GM23338 (cell line): ENCODE data around the gene SLC30A3. TPM values are rescaled to one million over a fixed set of nuclear protein-coding genes. Genes with fewer than 3 reads are reported as not detected.

Experiments
- ATAC-seq: fragments of 200-7000 bp; cut with Tn5 transposase; 3 replicates; pipeline ENCODE4 v1.9.1; 2020
- DNase-seq: peaks from one replicate; pipeline ENCODE4 v3.0.0-alpha.2; 2015; ENCODE audit warnings: low spot score
- H2AFZ ChIP-seq: fragments of 200-600 bp; sonication (generic); 2 replicates; pipeline ENCODE4 v1.8.0; 2016; ENCODE audit warnings: antibody characterized with exemption, mild to moderate bottlenecking, moderate library complexity
- H3F3A ChIP-seq: fragments of 200-600 bp; sonication (generic); replicated peaks from 2 replicates; pipeline ENCODE4 v1.8.0; 2017; ENCODE audit warnings: antibody characterized with exemption, mixed run types, low read depth
- H3K27ac ChIP-seq: fragments of 200-600 bp; sonication (generic); 2 replicates; pipeline ENCODE4 v1.6.1; 2016; ENCODE audit warnings: low read depth
- H3K27me3 ChIP-seq: fragments of 200-600 bp; sonication (generic); 2 replicates; pipeline ENCODE4 v1.8.0; 2016; ENCODE audit warnings: mild to moderate bottlenecking, mixed run types, moderate library complexity; ENCODE audit not compliant: insufficient read depth
- H3K36me3 ChIP-seq: fragments of 200-600 bp; sonication (generic); 2 replicates; pipeline ENCODE4 v1.8.0; 2016; ENCODE audit warnings: mild to moderate bottlenecking; ENCODE audit not compliant: insufficient read depth
- H3K4me1 ChIP-seq: fragments of 200-600 bp; sonication (generic); 2 replicates; pipeline ENCODE4 v1.8.0; 2016; ENCODE audit warnings: mild to moderate bottlenecking, moderate library complexity; ENCODE audit not compliant: insufficient read depth
- H3K4me2 ChIP-seq: fragments of 200-600 bp; sonication (generic); 2 replicates; pipeline ENCODE4 v1.7.1; 2017; ENCODE audit warnings: mixed run types
- H3K4me3 ChIP-seq: fragments of 200-600 bp; sonication (generic); 2 replicates; pipeline ENCODE4 v1.6.1; 2016; ENCODE audit warnings: mixed run types
- H3K79me2 ChIP-seq: fragments of 200-600 bp; sonication (generic); replicated peaks from 2 replicates; pipeline ENCODE4 v1.8.0; 2017; ENCODE audit warnings: mild to moderate bottlenecking; ENCODE audit not compliant: insufficient read depth
- H3K9me2 ChIP-seq: fragments of 200-600 bp; sonication (generic); 2 replicates; pipeline ENCODE4 v1.8.0; 2017; ENCODE audit not compliant: insufficient read depth
- H4K20me1 ChIP-seq: fragments of 200-600 bp; sonication (generic); replicated peaks from 2 replicates; pipeline ENCODE4 v1.8.0; 2017; ENCODE audit warnings: mild to moderate bottlenecking; ENCODE audit not compliant: insufficient read depth
- H3K27ac Mint-ChIP-seq: 2 replicates; pipeline ENCODE4 v1.8.0; 2020; ENCODE audit warnings: inconsistent platforms, mild to moderate bottlenecking, moderate library complexity, mixed read lengths
- H3K27me3 Mint-ChIP-seq: 3 replicates; pipeline ENCODE4 v1.8.0; 2022; ENCODE audit warnings: low read depth, mild to moderate bottlenecking, moderate library complexity, mixed read lengths, inconsistent platforms; ENCODE audit not compliant: insufficient read depth, poor library complexity
- H3K36me3 Mint-ChIP-seq: 3 replicates; pipeline ENCODE4 v1.8.0; 2021; ENCODE audit warnings: low read depth, mild to moderate bottlenecking, inconsistent platforms, moderate library complexity, mixed read lengths
- H3K4me1 Mint-ChIP-seq: 3 replicates; pipeline ENCODE4 v1.8.0; 2020; ENCODE audit warnings: mild to moderate bottlenecking, inconsistent platforms, mixed read lengths
- H3K4me3 Mint-ChIP-seq: 3 replicates; pipeline ENCODE4 v1.8.0; 2021; ENCODE audit warnings: moderate library complexity, mild to moderate bottlenecking, inconsistent platforms, mixed read lengths
- H3K9me3 Mint-ChIP-seq: 3 replicates; pipeline ENCODE4 v1.8.0; 2020; ENCODE audit warnings: moderate library complexity, mild to moderate bottlenecking, inconsistent platforms, mixed read lengths
- CREB1 ChIP-seq: fragments of 250-450 bp; sonication (Bioruptor Pico); IDR thresholded peaks from 2 replicates; pipeline ENCODE4 v1.5.0; 2020; ENCODE audit warnings: low read depth, mild to moderate bottlenecking, moderate library complexity
- CTCF ChIP-seq, 2 experiments: fragments of 200-600 bp in 1 of 2; sonication (generic) in 1 of 2; conservative IDR thresholded peaks; 2 replicates each; pipeline versions ENCODE4 v1.5.1 to v1.6.1; 2016 to 2017; ENCODE audit warnings: antibody characterized with exemption in 2 of 2, low read depth in 2 of 2, mild to moderate bottlenecking in 2 of 2, moderate library complexity in 1 of 2
- ETS1 ChIP-seq: IDR thresholded peaks from 2 replicates; pipeline ENCODE4 v1.6.1; 2016; ENCODE audit warnings: antibody characterized with exemption
- EZH2 ChIP-seq: fragments of 200-600 bp; sonication (generic); IDR thresholded peaks from one replicate; pipeline ENCODE4 v1.8.0; 2017; ENCODE audit warnings: antibody characterized with exemption, mild to moderate bottlenecking, low read depth; ENCODE audit not compliant: unreplicated experiment
- EZH2phosphoT487 ChIP-seq: fragments of 200-600 bp; sonication (generic); IDR thresholded peaks from one replicate; pipeline ENCODE4 v1.8.1; 2018; ENCODE audit warnings: antibody characterized with exemption; ENCODE audit not compliant: unreplicated experiment
- JUNB ChIP-seq: IDR thresholded peaks from one replicate; pipeline ENCODE4 v1.6.1; 2016; ENCODE audit warnings: antibody characterized with exemption; ENCODE audit not compliant: unreplicated experiment
- NANOG ChIP-seq: IDR thresholded peaks from 2 replicates; pipeline ENCODE4 v1.6.1; 2016; ENCODE audit warnings: antibody characterized with exemption, borderline replicate concordance
- POLR2AphosphoS5 ChIP-seq: IDR thresholded peaks from 2 replicates; pipeline ENCODE4 v1.6.1; 2016; ENCODE audit warnings: antibody characterized with exemption, low read depth
- REST ChIP-seq: IDR thresholded peaks from one replicate; pipeline ENCODE4 v1.6.1; 2018; ENCODE audit warnings: antibody characterized with exemption; ENCODE audit not compliant: unreplicated experiment
- STAT1 ChIP-seq: IDR thresholded peaks from one replicate; pipeline ENCODE4 v1.6.1; 2016; ENCODE audit warnings: antibody characterized with exemption; ENCODE audit not compliant: unreplicated experiment
- ZNF331 ChIP-seq: fragments of 250-450 bp; sonication (Bioruptor Pico); IDR thresholded peaks from 2 replicates; pipeline ENCODE4 v1.5.0; 2020; ENCODE audit warnings: low read depth, mild to moderate bottlenecking, moderate library complexity
- ZNF462 ChIP-seq: fragments of 250-450 bp; sonication (Bioruptor Pico); IDR thresholded peaks from 2 replicates; pipeline ENCODE4 v1.5.0; 2020; ENCODE audit warnings: mild to moderate bottlenecking, moderate library complexity
- polyA plus RNA-seq: library from polyadenylated mRNA; unstranded; fragments of >200 nt; fragmentation: Nextera tagmentation; extraction: Ambion mirVana; gene quantifications from 2 replicates; pipeline ENCODE4 v1.2.1, GENCODE V29; 2016
- total RNA-seq: library from RNA; depleted of rRNA; stranded (reverse); fragments of >200 nt; shearing (Covaris generic); gene quantifications from 2 replicates; pipeline ENCODE4 v1.2.3, GENCODE V29; 2014

SLC30A3 gene
- total and polyA plus RNA-seq, 2 experiments from 2014 or later: 4.1 to 8.3 TPM

GRCh38 chr2:27263287-27264252 is 723 bp upstream of the SLC30A3 start:
- Histone ChIP-seq H2AFZ (peak overlapping the region; percentile 99), H3K27me3 (peaks cover 82% of the 10 kb centered on the region)

More at GRCh38 chr2:27263287-27264252, 723 bp upstream of the SLC30A3 start:
- H3K27me3 Mint-ChIP-seq: peaks cover 47% of the 10 kb centered on the region
- ATAC-seq: peak; percentile 3
- no peak overlapping the region for H3K27ac Mint-ChIP-seq
- H3K4me3 Mint-ChIP-seq: peak overlapping the region; percentile 79
- H3K27ac ChIP-seq: no peak overlapping the region
- H3K4me1 ChIP-seq: peaks cover 17% of the 10 kb centered on the region
- peak overlapping the region; percentile 82 for H3K4me3 ChIP-seq
- peak overlapping the region; percentile 98 for H3K4me2 ChIP-seq
- H3K9me2 ChIP-seq: no peaks in the 10 kb centered on the region
- no peaks in the 10 kb centered on the region for H3K9me3 Mint-ChIP-seq
- peak; percentile 58 for DNase-seq
- H3K79me2 ChIP-seq: no peaks in the 10 kb centered on the region
- H3K36me3 Mint-ChIP-seq: no peaks in the 10 kb centered on the region; the same call in 2 of the 3 replicates
- no peaks in the 10 kb centered on the region; the same call in 1 of the 2 replicates for H4K20me1 ChIP-seq
- H3K36me3 ChIP-seq: no peaks in the 10 kb centered on the region
- H3K4me1 Mint-ChIP-seq: peaks cover 23% of the 10 kb centered on the region
- peak; percentile 79 for TF ChIP-seq EZH2phosphoT487
- no peak for TF ChIP-seq JUNB
- TF ChIP-seq NANOG: no peak
- no peak for TF ChIP-seq POLR2AphosphoS5
- no peak for TF ChIP-seq ZNF331 (CRISPR knock-in tag)
- no peak for TF ChIP-seq ETS1
- TF ChIP-seq CTCF (conservative IDR thresholded peaks at IDR 0.05; ENCODE audit: low read depth in 2 of 2): no peak
- no peak for TF ChIP-seq CREB1
- peak; percentile 83 for TF ChIP-seq EZH2
- TF ChIP-seq ZNF462 (CRISPR knock-in tag): no peak
- TF ChIP-seq REST: no peak
- TF ChIP-seq STAT1: no peak
- H3F3A ChIP-seq: 0 out of 2 replicates have a peak, but pooled peaks cover 9% of the 10 kb centered on the region
